HG02588 (cell line): ENCODE results near the gene APOBR.
"Not testable (repeated sequence)": the region's sequence is repeated elsewhere in the genome, so short reads cannot be mapped to it uniquely, and the experiment has no call there.

ENCODE experiments used
- ATAC-seq: cut with Tn5 transposase; IDR thresholded peaks from one replicate; pipeline ENCODE4 v1.9.1; 2021; ENCODE audit warnings: mild to moderate bottlenecking, moderate library complexity; ENCODE audit not compliant: unreplicated experiment

APOBR gene

GRCh38 chr16:28526201-28527099, 32.0 kb downstream of the APOBR start:
- no peak for ATAC-seq

- not testable (repeated sequence) for ATAC-seq
These were observed 32.8 kb downstream of the APOBR start for GRCh38 chr16:28527100-28527785.

DNA sequence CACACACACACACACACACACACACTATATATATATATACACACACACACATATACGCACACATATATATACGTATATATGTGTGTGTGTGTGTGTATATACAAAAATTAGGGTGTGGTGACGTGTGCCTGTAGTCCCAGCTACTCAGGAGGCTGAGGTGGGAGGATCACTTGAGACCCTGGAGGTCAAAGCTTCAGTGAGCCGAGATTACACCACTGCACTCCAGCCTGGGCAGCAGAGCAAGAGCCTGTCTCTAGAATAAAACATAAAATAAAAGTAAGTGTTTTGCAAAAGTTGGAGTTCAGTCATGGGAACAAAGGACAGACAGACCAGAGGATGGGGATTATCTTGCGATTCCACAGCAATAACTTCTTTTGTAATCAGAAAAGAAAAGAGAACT, 33.5 kb downstream of the APOBR start:
- no peak for ATAC-seq

GRCh38 chr16:28528463-28528867, 34.0 kb downstream of the APOBR start:
- no peak for ATAC-seq

- ATAC-seq = no peak
These were observed 34.7 kb downstream of the APOBR start for GRCh38 chr16:28529124-28529523.

DNA sequence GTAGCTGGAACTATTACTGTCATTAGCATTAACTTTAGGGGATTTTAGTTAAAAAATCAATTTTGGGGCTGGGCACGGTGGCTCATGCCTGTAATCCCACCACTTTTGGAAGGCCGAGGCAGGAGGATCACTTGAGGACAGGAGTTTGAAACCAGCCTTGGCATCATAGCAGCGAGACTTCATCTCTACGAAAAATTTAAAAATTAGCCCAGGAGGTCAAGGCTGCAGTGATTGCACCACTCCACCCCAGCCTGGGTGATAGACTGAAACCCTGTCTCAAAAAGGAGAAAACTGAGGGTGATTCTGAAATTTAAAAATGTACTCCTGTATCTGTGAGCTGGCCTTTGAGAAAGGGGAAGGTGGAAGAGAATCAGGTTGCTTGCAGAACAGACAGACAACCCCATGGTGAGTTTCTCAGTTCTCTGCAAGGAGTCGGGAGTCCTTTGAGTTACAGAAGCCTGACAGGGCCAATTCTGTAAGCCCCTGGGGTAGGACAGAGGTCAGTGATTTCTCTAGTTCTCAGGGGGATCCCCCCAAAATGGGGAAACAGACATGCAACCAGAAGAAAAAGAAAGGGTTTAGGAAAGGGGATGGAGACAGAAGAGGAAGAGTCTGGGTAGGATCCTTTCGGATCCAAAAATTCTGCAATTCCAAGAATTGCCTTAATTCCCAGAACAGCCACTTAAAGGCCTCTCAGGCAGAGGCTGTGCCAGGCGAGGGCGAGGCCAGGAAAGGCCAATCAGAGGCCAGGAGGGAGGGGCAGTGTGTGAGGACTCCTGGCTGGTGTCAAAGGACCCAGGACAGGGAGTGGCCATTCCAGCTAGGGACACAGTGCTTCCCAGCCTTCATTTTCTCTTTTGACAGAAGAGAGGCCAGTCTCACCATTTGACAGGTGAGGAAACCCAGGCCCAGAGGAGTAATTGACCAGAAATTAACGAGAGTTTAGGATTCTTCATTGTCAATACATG, 37.6 kb downstream of the APOBR start:
- ATAC-seq = no peak

- ATAC-seq = no peak
These were observed 38.7 kb downstream of the APOBR start for GRCh38 chr16:28532940-28533647.

DNA sequence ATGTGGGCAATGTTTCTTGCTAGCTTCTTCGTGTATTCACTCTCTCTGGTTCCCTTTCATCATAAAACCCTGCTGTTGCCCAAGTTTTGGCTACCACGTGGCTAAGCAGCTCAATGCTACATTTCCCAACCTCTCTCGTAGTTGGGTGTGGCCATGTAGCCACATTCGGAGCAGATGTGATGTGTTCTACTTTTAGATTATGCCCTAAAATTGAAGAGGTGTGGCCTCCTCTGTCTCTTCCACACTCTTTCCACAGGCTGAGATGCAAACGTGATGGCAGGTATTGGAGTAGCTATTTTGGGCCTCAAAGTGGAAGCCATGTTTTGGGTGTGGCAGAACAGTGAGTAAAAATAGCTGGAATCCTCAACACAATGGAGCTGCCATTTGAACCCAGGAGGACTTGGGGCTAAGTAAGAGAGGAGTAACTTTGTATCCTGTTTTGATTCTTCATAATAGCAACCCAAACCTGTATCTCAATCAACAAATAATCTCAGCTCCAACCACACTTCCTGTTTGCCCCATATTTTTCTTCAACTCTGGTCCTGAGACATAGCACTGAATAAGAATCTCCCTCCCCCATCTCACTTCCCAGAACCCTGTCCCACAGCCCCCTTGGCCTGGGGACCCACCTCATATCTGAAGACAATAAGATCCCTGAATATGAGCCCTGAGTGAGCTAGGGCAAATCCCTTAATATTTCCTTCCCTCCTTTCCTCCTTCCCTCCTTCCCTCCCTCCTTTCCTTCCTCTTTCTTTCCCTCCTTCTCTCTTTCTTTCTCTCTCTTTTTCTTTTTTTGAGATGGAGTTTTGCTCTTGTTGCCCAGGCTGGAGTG, 40.3 kb downstream of the APOBR start:
- ATAC-seq = no peak

GRCh38 chr16:28537076-28537475, 42.6 kb downstream of the APOBR start:
- no peak for ATAC-seq

GRCh38 chr16:28537964-28538732, 43.7 kb downstream of the APOBR start:
- no peak for ATAC-seq

GRCh38 chr16:28538733-28539596, 44.5 kb downstream of the APOBR start, which contains the start of gene NUPR1:
Gene NUPR1, minus strand, starts transcription at chr16:28538974. Its CDS starts 67 bp downstream, at chr16:28538907.
- ATAC-seq = no peak

DNA sequence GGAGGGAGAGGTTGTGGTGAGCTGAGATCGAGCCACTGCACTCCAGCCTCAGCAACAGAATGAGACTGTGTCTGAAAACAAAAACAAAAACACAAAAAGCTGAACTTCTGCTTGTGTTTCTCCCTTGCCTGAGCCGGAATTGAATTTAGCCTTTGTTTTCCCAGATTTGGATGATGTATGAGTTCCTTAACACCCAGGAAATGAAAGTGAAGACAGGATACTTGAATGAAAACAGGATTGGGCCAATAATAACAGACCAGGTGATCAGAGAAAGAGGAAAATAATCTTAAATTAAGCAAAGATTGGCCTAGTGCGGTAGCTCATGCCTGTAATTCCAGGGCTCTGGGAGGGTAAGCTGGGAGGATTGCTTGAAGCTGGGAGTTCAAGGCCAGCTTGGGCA, 45.9 kb downstream of the APOBR start:
- ATAC-seq = no peak

GRCh38 chr16:28542646-28543045, 48.2 kb downstream of the APOBR start:
- ATAC-seq = no peak

- no peak for ATAC-seq
These were observed 48.6 kb downstream of the APOBR start for GRCh38 chr16:28543072-28543471.

DNA sequence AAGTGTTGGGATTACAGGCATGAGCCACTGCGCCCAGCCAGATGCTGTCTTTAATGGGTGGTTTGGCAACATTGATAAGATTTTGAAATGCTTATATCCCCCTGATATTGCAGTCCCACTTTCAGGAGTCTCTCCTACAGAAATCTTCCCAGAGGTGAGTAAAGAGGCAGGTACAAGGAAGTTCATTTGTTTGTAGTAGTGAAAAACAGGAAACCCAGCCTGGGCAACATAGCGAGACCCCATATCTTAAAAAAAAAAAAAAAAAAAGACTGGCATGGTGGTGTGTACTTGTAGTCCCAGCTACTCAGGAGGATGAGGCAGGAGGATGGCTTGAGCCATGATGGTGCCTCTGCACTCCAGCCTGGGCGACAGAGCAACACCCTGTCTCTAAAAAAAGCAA, 50.6 kb downstream of the APOBR start:
- no peak for ATAC-seq

GRCh38 chr16:28545964-28546363, 51.5 kb downstream of the APOBR start:
- not testable (repeated sequence) for ATAC-seq

GRCh38 chr16:28546626-28547025, 52.2 kb downstream of the APOBR start:
- no peak for ATAC-seq
